HCT116 (cell line): ENCODE measurements around the gene ATP8B4. TPM values are rescaled to one million over a fixed set of nuclear protein-coding genes. Genes with fewer than 3 reads are reported as not detected.

Experiments used
- ATAC-seq: fragments of 200-7000 bp; cut with Tn5 transposase; 2 replicates; pipeline ENCODE4 v1.9.1; 2020; ENCODE audit warnings: mild to moderate bottlenecking, moderate library complexity
- Bru-seq: library from RNA; stranded (reverse); fragments of 400-500 nt; gene quantifications from one replicate; lab custom pipeline; 2021; lab: Mats Ljungman, UMichigan
- BruChase-seq, 2 experiments: library from RNA; stranded (reverse); fragments of 400-500 nt; gene quantifications; one replicate each; lab custom pipeline; 2021; lab: Mats Ljungman, UMichigan
- BruUV-seq: library from RNA; stranded (reverse); fragments of 400-500 nt; replicated peaks from 2 replicates; lab custom pipeline; 2021; lab: Mats Ljungman, UMichigan
- CTCF ChIA-PET: fragments of 300-600 bp; sonication (Branson Sonifier 250); formaldehyde crosslinking; loops from one replicate; lab custom pipeline; 2021; ENCODE audit warnings: antibody characterized with exemption; lab: Charles Lee
- POLR2A ChIA-PET: fragments of 300-600, 350-600 bp; sonication (Branson Sonifier 250); formaldehyde crosslinking; loops from one replicate; lab custom pipeline; 2021; ENCODE audit warnings: antibody characterized with exemption; lab: Charles Lee
- RAD21 ChIA-PET, 2 experiments: fragments of 300-600 bp; sonication (Branson Sonifier 250); formaldehyde crosslinking; loops; one replicate each; lab custom pipeline; 2023; ENCODE audit warnings: low total read pairs in 2 of 2; ENCODE audit not compliant: uncharacterized antibody in 2 of 2, unreplicated experiment in 2 of 2, low non-redundant PET in 1 of 2; lab: Charles Lee
- DNase-seq: peaks from one replicate; pipeline ENCODE4 v3.0.0-alpha.2; 2010; ENCODE audit warnings: low read depth, low spot score
- H2AFZ ChIP-seq: fragments of 200-600 bp; shearing (Covaris generic), sonication (generic); 2 replicates; pipeline ENCODE4 v1.6.1; 2017; ENCODE audit warnings: low read depth, mixed run types, mixed read lengths, antibody characterized with exemption, low read length; ENCODE audit not compliant: poor library complexity, severe bottlenecking
- H3K27ac ChIP-seq: 2 replicates; pipeline ENCODE4 v1.5.1; 2012; ENCODE audit warnings: low read depth, low read length
- H3K27me3 ChIP-seq: fragments of 200-600 bp; sonication (generic); 2 replicates; pipeline ENCODE4 v1.6.1; 2016; ENCODE audit warnings: mixed run types, low read length, mixed read lengths; ENCODE audit not compliant: insufficient read depth
- H3K36me3 ChIP-seq, 2 experiments: fragments of 200-500 bp in 1 of 2; fragments of 200-600 bp in 1 of 2; sonication (Bioruptor generic) in 1 of 2; sonication (generic) in 1 of 2; 2 replicates each; pipeline versions ENCODE4 v1.5.1 to v1.6.1; 2014 to 2016; ENCODE audit warnings: low read length in 2 of 2, inconsistent platforms in 1 of 2, mixed read lengths in 1 of 2, mixed run types in 1 of 2; ENCODE audit not compliant: insufficient read depth in 2 of 2, control insufficient read depth in 1 of 2
- H3K4me1 ChIP-seq, 2 experiments: fragments of 200-600 bp in 1 of 2; sonication (generic) in 1 of 2; 2 replicates each; pipeline versions ENCODE4 v1.5.1 to v1.6.1; 2012 to 2017; ENCODE audit warnings: low read length in 2 of 2, inconsistent platforms in 1 of 2, mild to moderate bottlenecking in 1 of 2, mixed read lengths in 1 of 2, mixed run types in 1 of 2, moderate library complexity in 1 of 2; ENCODE audit not compliant: insufficient read depth in 2 of 2, control insufficient read depth in 1 of 2
- H3K4me2 ChIP-seq: fragments of 200-600 bp; sonication (generic); 2 replicates; pipeline ENCODE4 v1.6.1; 2017; ENCODE audit warnings: mixed run types, low read length, mixed read lengths
- H3K4me3 ChIP-seq, 2 experiments: fragments of 200-600 bp in 1 of 2; sonication (generic) in 1 of 2; replicated peaks in 1 of 2; 2 replicates each; pipeline ENCODE4 v1.5.1; 2011 to 2016; ENCODE audit warnings: low read length in 2 of 2, control low read depth in 1 of 2, low read depth in 1 of 2, mild to moderate bottlenecking in 1 of 2, mixed read lengths in 1 of 2, mixed run types in 1 of 2
- H3K79me2 ChIP-seq: fragments of 200-600 bp; sonication (generic); 2 replicates; pipeline ENCODE4 v1.6.1; 2017; ENCODE audit warnings: mild to moderate bottlenecking, mixed run types, low read length, moderate library complexity, mixed read lengths; ENCODE audit not compliant: insufficient read depth
- H3K9ac ChIP-seq: fragments of 200-600 bp; sonication (generic); 2 replicates; pipeline ENCODE4 v1.6.1; 2016; ENCODE audit warnings: low read length, mixed read lengths
- H3K9me2 ChIP-seq: fragments of 200-600 bp; sonication (generic), shearing (Covaris generic); 2 replicates; pipeline ENCODE4 v1.6.1; 2017; ENCODE audit warnings: mixed run types, mild to moderate bottlenecking, moderate library complexity; ENCODE audit not compliant: insufficient read depth
- H3K9me3 ChIP-seq, 2 experiments: fragments of 200-500 bp in 1 of 2; fragments of 200-600 bp in 1 of 2; sonication (Bioruptor generic) in 1 of 2; sonication (generic) in 1 of 2; 2 replicates each; pipeline ENCODE4 v1.6.1; 2014 to 2017; ENCODE audit warnings: low read length in 2 of 2, mixed read lengths in 2 of 2, inconsistent platforms in 1 of 2, low read depth in 1 of 2, mild to moderate bottlenecking in 1 of 2, mixed run types in 1 of 2, moderate library complexity in 1 of 2; ENCODE audit not compliant: control insufficient read depth in 1 of 2, insufficient read depth in 1 of 2
- H4K20me1 ChIP-seq: fragments of 200-600 bp; sonication (generic), shearing (Covaris generic); 2 replicates; pipeline ENCODE4 v1.6.1; 2017; ENCODE audit warnings: mixed run types, mild to moderate bottlenecking, moderate library complexity; ENCODE audit not compliant: insufficient read depth
- CBX3 ChIP-seq: IDR thresholded peaks from 2 replicates; pipeline ENCODE4 v1.6.1; 2012; ENCODE audit warnings: low read depth
- CEBPB ChIP-seq: IDR thresholded peaks from 2 replicates; pipeline ENCODE4 v1.6.1; 2012; ENCODE audit warnings: low read depth
- EGR1 ChIP-seq: IDR thresholded peaks from 2 replicates; pipeline ENCODE4 v1.6.1; 2012; ENCODE audit warnings: low read depth
- EZH2 ChIP-seq: fragments of 200-600 bp; sonication (generic); IDR thresholded peaks from 2 replicates; pipeline ENCODE4 v1.6.1; 2017; ENCODE audit warnings: antibody characterized with exemption, mixed run types
- EZH2phosphoT487 ChIP-seq: fragments of 200-600 bp; IDR thresholded peaks from 2 replicates; pipeline ENCODE4 v1.6.1; 2018; ENCODE audit warnings: antibody characterized with exemption, borderline replicate concordance
- JUND ChIP-seq: IDR thresholded peaks from 2 replicates; pipeline ENCODE4 v1.6.1; 2012
- POLR2A ChIP-seq: IDR thresholded peaks from 2 replicates; pipeline ENCODE4 v1.7.0; 2011; ENCODE audit warnings: borderline replicate concordance; ENCODE audit not compliant: insufficient read depth, insufficient read length; ENCODE audit errors: extremely low read depth
- POLR2AphosphoS5 ChIP-seq: IDR thresholded peaks from 2 replicates; pipeline ENCODE4 v1.6.1; 2011; ENCODE audit warnings: mild to moderate bottlenecking, low read depth, low read length, moderate library complexity
- SIN3A ChIP-seq: IDR thresholded peaks from 2 replicates; pipeline ENCODE4 v1.6.1; 2012; ENCODE audit warnings: low read depth
- SP1 ChIP-seq: IDR thresholded peaks from 2 replicates; pipeline ENCODE4 v1.6.1; 2012; ENCODE audit warnings: low read depth
- SRF ChIP-seq: IDR thresholded peaks from 2 replicates; pipeline ENCODE4 v1.6.1; 2012; ENCODE audit warnings: low read depth
- TCF7L2 ChIP-seq: IDR thresholded peaks from 2 replicates; pipeline ENCODE4 v1.7.0; 2011; ENCODE audit warnings: borderline replicate concordance, inconsistent platforms; ENCODE audit not compliant: insufficient read depth, insufficient read length; ENCODE audit errors: extremely low read depth
- YY1 ChIP-seq: IDR thresholded peaks from 2 replicates; pipeline ENCODE4 v1.6.1; 2011; ENCODE audit warnings: low read length, low read depth, moderate library complexity, mild to moderate bottlenecking; ENCODE audit not compliant: insufficient replicate concordance; ENCODE audit errors: extremely low read depth
- ZFX ChIP-seq: fragments of 450-650 bp; IDR thresholded peaks from 2 replicates; pipeline ENCODE4 v1.6.1; 2017
- intact Hi-C: fragments of 100-400 bp; cut with micrococcal nuclease; formaldehyde crosslinking; loops from 2 replicates; pipeline ENCODE4 v1.10.0; 2022
- long read RNA-seq: library from polyadenylated mRNA; unstranded; transcript quantifications from one replicate; pipeline ENCODE4 v2.0.0, GENCODE V29; 2021; ENCODE audit not compliant: unreplicated experiment
- polyA plus RNA-seq: library from polyadenylated mRNA; unstranded; fragments of >200 nt; gene quantifications from 2 replicates; pipeline ENCODE4 v1.2.1, GENCODE V29; 2012; ENCODE audit warnings: missing spikeins
- total RNA-seq: library from RNA; stranded (reverse); gene quantifications from one replicate; pipeline ENCODE4 v1.2.1, GENCODE V29; 2021; ENCODE audit not compliant: unreplicated experiment
- TF ChIP-seq, protein P1 (sequence below): IDR thresholded peaks from 2 replicates; pipeline ENCODE4 v1.6.1; 2011; ENCODE audit warnings: mild to moderate bottlenecking, low read length, moderate library complexity; ENCODE audit not compliant: insufficient replicate concordance; ENCODE audit errors: extremely low read depth
- TF ChIP-seq, protein P2 (sequence below): IDR thresholded peaks from 2 replicates; pipeline ENCODE4 v1.6.1; 2012
- TF ChIP-seq, protein P3 (sequence below): IDR thresholded peaks from 2 replicates; pipeline ENCODE4 v1.6.1; 2012

The ATP8B4 gene, protein sequence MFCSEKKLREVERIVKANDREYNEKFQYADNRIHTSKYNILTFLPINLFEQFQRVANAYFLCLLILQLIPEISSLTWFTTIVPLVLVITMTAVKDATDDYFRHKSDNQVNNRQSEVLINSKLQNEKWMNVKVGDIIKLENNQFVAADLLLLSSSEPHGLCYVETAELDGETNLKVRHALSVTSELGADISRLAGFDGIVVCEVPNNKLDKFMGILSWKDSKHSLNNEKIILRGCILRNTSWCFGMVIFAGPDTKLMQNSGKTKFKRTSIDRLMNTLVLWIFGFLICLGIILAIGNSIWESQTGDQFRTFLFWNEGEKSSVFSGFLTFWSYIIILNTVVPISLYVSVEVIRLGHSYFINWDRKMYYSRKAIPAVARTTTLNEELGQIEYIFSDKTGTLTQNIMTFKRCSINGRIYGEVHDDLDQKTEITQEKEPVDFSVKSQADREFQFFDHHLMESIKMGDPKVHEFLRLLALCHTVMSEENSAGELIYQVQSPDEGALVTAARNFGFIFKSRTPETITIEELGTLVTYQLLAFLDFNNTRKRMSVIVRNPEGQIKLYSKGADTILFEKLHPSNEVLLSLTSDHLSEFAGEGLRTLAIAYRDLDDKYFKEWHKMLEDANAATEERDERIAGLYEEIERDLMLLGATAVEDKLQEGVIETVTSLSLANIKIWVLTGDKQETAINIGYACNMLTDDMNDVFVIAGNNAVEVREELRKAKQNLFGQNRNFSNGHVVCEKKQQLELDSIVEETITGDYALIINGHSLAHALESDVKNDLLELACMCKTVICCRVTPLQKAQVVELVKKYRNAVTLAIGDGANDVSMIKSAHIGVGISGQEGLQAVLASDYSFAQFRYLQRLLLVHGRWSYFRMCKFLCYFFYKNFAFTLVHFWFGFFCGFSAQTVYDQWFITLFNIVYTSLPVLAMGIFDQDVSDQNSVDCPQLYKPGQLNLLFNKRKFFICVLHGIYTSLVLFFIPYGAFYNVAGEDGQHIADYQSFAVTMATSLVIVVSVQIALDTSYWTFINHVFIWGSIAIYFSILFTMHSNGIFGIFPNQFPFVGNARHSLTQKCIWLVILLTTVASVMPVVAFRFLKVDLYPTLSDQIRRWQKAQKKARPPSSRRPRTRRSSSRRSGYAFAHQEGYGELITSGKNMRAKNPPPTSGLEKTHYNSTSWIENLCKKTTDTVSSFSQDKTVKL
- total RNA-seq (0.25 TPM), Bru-seq, nascent RNA (percentile 22 among the genes with signal in this experiment), BruChase-seq, experiment 1, labeled RNA remaining after a 6-hour chase (percentile 13 among the genes with signal in this experiment), BruChase-seq, experiment 2, labeled RNA remaining after a 2-hour chase (percentile 19 among the genes with signal in this experiment)
- 0.12 and 0.26 TPM in 2 replicates for polyA plus RNA-seq
- long read RNA-seq, partial matches to known transcripts, result 0 of 1 reads
- long read RNA-seq, other reads (novel, unspliced or antisense), result 1 of 1 reads

DNA sequence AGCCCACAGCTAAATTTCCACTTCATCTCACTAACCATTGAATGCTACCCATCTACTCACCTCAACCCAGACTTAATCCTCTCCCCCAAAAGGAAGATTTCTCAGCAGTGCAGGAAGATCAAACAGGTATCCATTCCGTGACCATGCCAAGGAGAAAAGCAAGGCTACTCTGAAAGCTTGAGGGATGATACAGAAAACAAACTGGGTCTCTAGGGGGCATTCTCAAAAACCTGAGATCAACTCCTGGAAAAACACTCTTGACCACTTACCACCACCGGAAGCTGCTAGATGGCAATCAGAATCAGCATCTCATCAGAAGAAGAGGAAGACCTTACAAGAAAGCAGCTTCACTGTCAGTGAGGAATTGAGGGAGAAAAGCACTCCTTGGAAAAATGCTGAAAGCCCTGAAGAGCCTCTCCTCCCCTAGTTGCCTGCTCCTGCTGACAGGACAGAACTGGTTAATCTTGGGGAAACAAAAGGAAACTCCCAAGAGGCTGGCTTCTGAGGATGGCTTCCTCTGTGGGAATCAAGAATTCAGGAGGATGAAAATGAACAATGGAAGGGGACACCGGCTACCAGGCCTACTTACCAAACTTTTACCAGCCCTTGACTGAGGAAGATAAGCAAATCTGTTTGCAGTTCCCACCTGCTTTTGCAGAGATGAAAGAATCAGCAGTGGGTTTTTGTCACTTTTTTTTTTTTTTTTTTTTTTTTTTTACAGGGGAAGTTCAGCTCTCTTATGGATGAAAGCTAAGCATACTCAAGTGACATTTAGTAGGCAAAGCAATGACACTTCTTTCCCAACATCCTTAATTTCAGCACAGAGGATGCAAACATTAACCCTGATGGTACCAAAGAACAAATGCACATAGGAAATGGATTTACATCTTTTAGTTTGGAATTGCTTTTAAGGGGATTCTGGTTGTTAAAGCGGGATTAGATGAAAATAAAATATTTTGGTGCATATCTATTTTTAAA lies at the start of gene ATP8B4:
Gene ATP8B4, minus strand, starts transcription at position 171 of the 978 bp plus-strand sequence. CDS start 12,267 bp downstream, outside the sequence.
- Histone ChIP-seq H3K9me2 (no peaks in the 10 kb centered on the region), H3K4me1 (no peaks in the 10 kb centered on the region), H4K20me1 (no peaks in the 10 kb centered on the region), H3K4me3 (no peak within 1 kb of the TSS), H3K79me2 (no peaks in the 10 kb centered on the region), H3K4me2 (no peak within 1 kb of the TSS), H3K27ac (no peak within 1 kb of the TSS), H2AFZ (no peak within 1 kb of the TSS), H3K9me3 (no peaks in the 10 kb centered on the region), H3K27me3 (no peaks in the 10 kb centered on the region), H3K36me3 (no peaks in the 10 kb centered on the region), H3K9ac (no peak within 1 kb of the TSS)
- TF ChIP-seq CBX3 (no peak), CEBPB (no peak), JUND (no peak), EGR1 (no peak), POLR2A (no peak), YY1 (no peak), SIN3A (no peak), EZH2 (no peak), TCF7L2 (no peak), EZH2phosphoT487 (no peak), SP1 (no peak), POLR2AphosphoS5 (no peak), ZFX (no peak), SRF (no peak)
- TF ChIP-seq, protein P1, sequence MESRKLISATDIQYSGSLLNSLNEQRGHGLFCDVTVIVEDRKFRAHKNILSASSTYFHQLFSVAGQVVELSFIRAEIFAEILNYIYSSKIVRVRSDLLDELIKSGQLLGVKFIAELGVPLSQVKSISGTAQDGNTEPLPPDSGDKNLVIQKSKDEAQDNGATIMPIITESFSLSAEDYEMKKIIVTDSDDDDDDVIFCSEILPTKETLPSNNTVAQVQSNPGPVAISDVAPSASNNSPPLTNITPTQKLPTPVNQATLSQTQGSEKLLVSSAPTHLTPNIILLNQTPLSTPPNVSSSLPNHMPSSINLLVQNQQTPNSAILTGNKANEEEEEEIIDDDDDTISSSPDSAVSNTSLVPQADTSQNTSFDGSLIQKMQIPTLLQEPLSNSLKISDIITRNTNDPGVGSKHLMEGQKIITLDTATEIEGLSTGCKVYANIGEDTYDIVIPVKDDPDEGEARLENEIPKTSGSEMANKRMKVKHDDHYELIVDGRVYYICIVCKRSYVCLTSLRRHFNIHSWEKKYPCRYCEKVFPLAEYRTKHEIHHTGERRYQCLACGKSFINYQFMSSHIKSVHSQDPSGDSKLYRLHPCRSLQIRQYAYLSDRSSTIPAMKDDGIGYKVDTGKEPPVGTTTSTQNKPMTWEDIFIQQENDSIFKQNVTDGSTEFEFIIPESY, result no peak
- TF ChIP-seq, protein P2, sequence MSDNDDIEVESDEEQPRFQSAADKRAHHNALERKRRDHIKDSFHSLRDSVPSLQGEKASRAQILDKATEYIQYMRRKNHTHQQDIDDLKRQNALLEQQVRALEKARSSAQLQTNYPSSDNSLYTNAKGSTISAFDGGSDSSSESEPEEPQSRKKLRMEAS, result no peak
- TF ChIP-seq, protein P3, sequence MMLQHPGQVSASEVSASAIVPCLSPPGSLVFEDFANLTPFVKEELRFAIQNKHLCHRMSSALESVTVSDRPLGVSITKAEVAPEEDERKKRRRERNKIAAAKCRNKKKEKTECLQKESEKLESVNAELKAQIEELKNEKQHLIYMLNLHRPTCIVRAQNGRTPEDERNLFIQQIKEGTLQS, result no peak
- RAD21 ChIA-PET, result no interaction called here
- intact Hi-C loops, result no loop called here
- CTCF ChIA-PET, result interaction anchor here (1.1 kb wide), 1 partner anchor 26 kb away, joined by 3 read pairs; no protein-coding TSS in a partner anchor
- BruUV-seq, result no TSS peak
- DNase-seq (no peak), ATAC-seq (no peak)
- POLR2A ChIA-PET, result no interaction called here
